H1 (cell line): Measurements from ENCODE around the gene COASY. TPM values are rescaled to one million over a fixed set of nuclear protein-coding genes. Genes with fewer than 3 reads are reported as not detected.
A peak's percentile ranks its signal among the peaks of the same experiment; 100 is the strongest.

Experiments
- BACH1 ChIP-seq: IDR thresholded peaks from 2 replicates; pipeline ENCODE4 v1.6.1; 2012; ENCODE audit warnings: low read length, improper control_type of control experiment
- RBBP5 ChIP-seq: IDR thresholded peaks from 2 replicates; pipeline ENCODE4 v1.7.1; 2012; ENCODE audit warnings: low read depth, mild to moderate bottlenecking, inconsistent platforms, low read length, moderate library complexity, borderline replicate concordance
- TBP ChIP-seq: IDR thresholded peaks from 2 replicates; pipeline ENCODE4 v1.6.1; 2011; ENCODE audit warnings: low read depth, low read length, improper control_type of control experiment
- polyA plus RNA-seq, 7 experiments: library from polyadenylated mRNA; depleted of rRNA in 3 of 7; stranded (reverse) in 5 of 7; unstranded in 2 of 7; fragments of >200 nt in 5 of 7; fragments of 200-250 nt in 2 of 7; gene quantifications; 1 replicate in 5 of 7; 2 replicates in 1 of 7; 4 replicates in 1 of 7; pipeline versions ENCODE4 v1.2.1 to v1.2.3, GENCODE V29; 2011 to 2013; ENCODE audit warnings: missing spikeins in 2 of 7, mixed read lengths in 2 of 7
- total RNA-seq: library from RNA; stranded (reverse); fragmentation: NEBNext Ultra II Directional; extraction: Animal tissue kit (Norgen Biotek cat#: 25700); gene quantifications from 2 replicates; pipeline ENCODE4 v1.2.1, GENCODE V29; 2021

The COASY gene
- total and polyA plus RNA-seq, 2 of the 8 experiments (the other 6 are each of a cell fraction or from before 2014, with no cell fraction given): 64.5 to 100 TPM

- TF ChIP-seq RBBP5 (no peak), BACH1 (peak; percentile 38; the same call in 1 of the 2 replicates), TBP (no peak)
These were observed 44.4 kb upstream of the COASY start (continued) for GRCh38 chr17:42517516-42517915.
